HG02642 (cell line): Measurements from ENCODE around the gene C1orf141.
"Not testable (repeated sequence)": the region's sequence is repeated elsewhere in the genome, so short reads cannot be mapped to it uniquely, and the experiment has no call there.

Experiments used
- ATAC-seq: cut with Tn5 transposase; IDR thresholded peaks from one replicate; pipeline ENCODE4 v1.9.1; 2021; ENCODE audit warnings: mild to moderate bottlenecking; ENCODE audit not compliant: unreplicated experiment, poor library complexity

C1orf141 gene

GRCh38 chr1:67134695-67135094 is at the start of gene C1orf141:
C1orf141 (minus strand) TSS chr1:67134970; CDS start chr1:67127240, 7,730 bp downstream.
- ATAC-seq, result no peak

- ATAC-seq, result no peak
Observed at GRCh38 chr1:67175530-67176087, 40.8 kb upstream of the C1orf141 start.

- ATAC-seq, result peak; percentile 49
Observed at GRCh38 chr1:67174716-67175284, 40.0 kb upstream of the C1orf141 start.

- ATAC-seq, result no peak
Observed at GRCh38 chr1:67173988-67174387, 39.2 kb upstream of the C1orf141 start.

DNA sequence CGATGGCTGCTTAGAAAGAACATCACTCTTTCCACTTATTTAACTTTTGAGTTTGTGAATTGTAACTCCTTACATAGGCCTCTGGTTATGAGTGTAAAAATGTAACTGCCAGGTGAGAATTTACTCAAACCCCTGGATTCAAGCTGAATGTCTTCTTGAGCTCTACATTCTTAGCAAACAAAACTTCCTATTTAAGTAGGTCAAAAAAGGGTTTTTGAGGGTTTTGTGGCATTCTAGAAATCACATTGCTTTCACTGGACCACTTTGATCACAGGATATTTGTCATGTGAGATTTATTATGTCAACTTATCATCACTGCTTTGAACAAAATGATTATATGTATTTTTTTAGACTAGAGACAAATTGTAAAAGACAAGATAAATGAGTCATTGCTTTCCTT is 37.2 kb upstream of the C1orf141 start:
- ATAC-seq, result peak; percentile 48

- ATAC-seq, result no peak
Observed at GRCh38 chr1:67171574-67171955, 36.8 kb upstream of the C1orf141 start.

GRCh38 chr1:67170751-67171573 is 36.2 kb upstream of the C1orf141 start:
- ATAC-seq, result no peak

DNA sequence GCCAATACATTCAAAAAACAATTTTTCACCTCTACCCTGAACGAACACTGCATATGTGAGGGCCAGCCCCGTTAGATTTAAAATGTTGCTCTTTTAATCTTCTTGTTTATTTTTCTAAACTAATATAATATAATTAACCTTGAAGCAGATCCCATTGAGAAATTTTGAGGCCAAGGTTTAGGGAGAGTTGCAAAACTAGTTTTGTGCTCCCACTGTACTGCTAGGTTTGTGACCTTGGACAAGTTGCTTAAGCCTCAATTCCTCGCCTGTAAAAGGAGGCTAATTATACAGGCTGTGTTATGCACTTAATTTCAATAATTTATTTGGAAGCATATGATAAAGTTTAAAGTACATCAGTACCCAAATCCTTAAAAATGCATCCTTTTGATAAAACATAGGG is 35.2 kb upstream of the C1orf141 start:
- ATAC-seq, result no peak

GRCh38 chr1:67169496-67169895 is 34.7 kb upstream of the C1orf141 start:
- ATAC-seq, result peak; percentile 36

GRCh38 chr1:67166196-67166595 is 31.4 kb upstream of the C1orf141 start, which contains the start of gene IL23R:
IL23R (plus strand) TSS chr1:67166454; CDS start chr1:67168121, 1,667 bp downstream.
- peak; percentile 88 for ATAC-seq

- ATAC-seq, result no peak
Observed at GRCh38 chr1:67165468-67166041, 30.8 kb upstream of the C1orf141 start.

GRCh38 chr1:67162954-67163353 is 28.2 kb upstream of the C1orf141 start:
- ATAC-seq, result peak; percentile 59

DNA sequence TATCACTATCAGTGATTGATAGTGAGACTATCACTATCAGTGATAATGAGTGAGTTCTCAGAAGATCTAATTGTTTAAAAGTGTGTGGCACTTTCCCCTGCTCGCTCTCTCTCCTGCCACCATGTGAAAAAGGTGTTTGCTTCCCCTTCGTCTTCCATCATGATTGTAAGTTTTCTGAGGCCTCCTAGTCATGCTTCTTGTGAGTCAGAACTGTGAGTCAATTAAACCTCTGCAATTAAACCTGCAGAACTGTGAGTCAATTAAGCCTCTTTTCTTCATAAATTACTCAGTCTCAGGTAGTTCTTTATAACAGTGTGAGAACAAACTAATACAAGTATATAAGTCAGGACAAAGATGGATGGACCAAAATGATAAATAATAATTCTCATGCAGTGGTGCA is 24.5 kb upstream of the C1orf141 start:
- ATAC-seq, result no peak

DNA sequence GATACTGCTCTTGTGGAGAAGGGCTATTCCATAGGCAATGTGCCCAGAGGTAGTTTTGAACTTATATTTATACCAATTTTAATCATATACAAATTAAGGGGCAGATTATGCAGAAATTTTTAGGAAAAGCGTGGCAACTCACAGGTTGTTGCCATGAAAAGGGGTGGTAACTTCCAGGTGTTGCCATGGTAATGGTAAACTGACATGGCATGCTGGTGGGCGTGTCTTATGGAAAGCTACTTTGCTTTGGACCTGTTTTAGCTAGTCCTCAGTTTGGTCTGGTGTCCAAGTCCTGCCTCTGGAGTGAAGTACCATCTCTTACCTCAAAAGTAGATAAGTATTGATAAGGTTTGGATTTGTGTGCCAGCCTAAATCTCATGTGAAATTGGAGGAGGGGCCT is 23.6 kb upstream of the C1orf141 start:
- ATAC-seq, result no peak

DNA sequence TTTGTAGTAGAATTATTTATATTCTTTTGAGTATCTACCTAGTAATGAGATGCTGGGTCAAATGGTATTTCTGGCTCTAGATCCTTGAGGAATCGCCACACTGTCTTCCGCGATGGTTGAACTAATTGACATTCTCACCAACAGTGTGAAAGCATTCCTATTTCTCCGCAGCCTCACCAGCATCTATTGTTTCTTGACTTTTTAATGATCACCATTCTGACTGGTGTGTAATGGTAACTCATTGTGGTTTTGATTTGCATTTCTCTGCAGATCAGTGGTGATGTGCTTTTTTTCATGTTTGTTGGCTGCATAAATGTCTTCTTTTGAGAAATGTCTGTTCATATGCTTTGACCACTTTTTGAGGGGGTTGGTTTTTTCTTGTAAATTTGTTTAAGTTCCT is 16.2 kb upstream of the C1orf141 start:
- no peak for ATAC-seq

- ATAC-seq, result peak; percentile 91
Observed at GRCh38 chr1:67149179-67149770, 14.5 kb upstream of the C1orf141 start.

GRCh38 chr1:67148516-67149178 is 13.9 kb upstream of the C1orf141 start:
- ATAC-seq, result peak; percentile 34

DNA sequence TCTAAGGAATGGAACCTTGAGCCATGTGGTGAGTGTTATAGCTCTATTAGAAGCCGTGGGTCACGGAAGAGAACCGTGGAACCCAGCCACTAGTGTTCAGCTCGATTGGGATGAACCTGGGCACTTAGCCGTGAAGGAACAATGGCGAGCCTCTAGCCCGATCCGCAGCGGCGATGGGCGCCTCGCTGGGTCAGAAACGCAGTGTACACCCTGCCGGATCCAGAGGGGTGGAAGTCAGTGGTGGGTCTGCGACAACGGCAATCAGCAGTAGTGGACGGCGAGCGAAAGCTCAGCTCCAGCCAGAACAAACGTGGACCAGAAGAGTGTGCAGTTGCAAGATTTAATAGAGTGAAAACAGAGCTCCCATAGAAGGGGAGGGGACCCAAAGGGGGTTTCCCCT is 13.2 kb upstream of the C1orf141 start:
- not testable (repeated sequence) for ATAC-seq

GRCh38 chr1:67146539-67146938 is 11.8 kb upstream of the C1orf141 start:
- ATAC-seq, result no peak

- no peak for ATAC-seq
Observed at GRCh38 chr1:67146101-67146500, 11.3 kb upstream of the C1orf141 start.
